Coronary artery (tissue), 2 donors: ENCODE data around the gene CCNG2.

Source experiments
- DNase-seq: peaks from one replicate; pipeline ENCODE4 v3.0.0-alpha.2; 2017; ENCODE audit warnings: low spot score
- H3K27ac ChIP-seq, 2 donors: fragments of 200-600 bp; sonication (generic); one replicate each; pipeline ENCODE4 v1.5.1; 2016 to 2019
- H3K4me3 ChIP-seq: fragments of 200-600 bp; sonication (generic); 2 replicates; pipeline ENCODE4 v1.5.1; 2016; ENCODE audit warnings: mild to moderate bottlenecking, moderate library complexity
- CTCF ChIP-seq: fragments of 200-600 bp; sonication (generic); IDR thresholded peaks from one replicate; pipeline ENCODE4 v1.5.1; 2019; ENCODE audit warnings: antibody characterized with exemption

The CCNG2 gene

GRCh38 chr4:77147079-77147782 is 9.8 kb upstream of the CCNG2 start:
- Histone ChIP-seq H3K27ac (no peak overlapping the region), H3K4me3 (no peak overlapping the region)
- no peak for TF ChIP-seq CTCF
- no peak for DNase-seq

GRCh38 chr4:77148078-77148477 is 8.9 kb upstream of the CCNG2 start:
- Histone ChIP-seq H3K4me3 (no peak overlapping the region), H3K27ac (no peak overlapping the region)
- TF ChIP-seq CTCF: no peak
- DNase-seq: no peak

GRCh38 chr4:77149789-77150188 is 7.2 kb upstream of the CCNG2 start:
- no peak for DNase-seq
- H3K27ac ChIP-seq: no peak overlapping the region
- TF ChIP-seq CTCF: no peak
- no peak overlapping the region for H3K4me3 ChIP-seq

- DNase-seq: no peak
- H3K4me3 ChIP-seq: no peak overlapping the region
- no peak for TF ChIP-seq CTCF
- no peak overlapping the region for H3K27ac ChIP-seq
These were observed 5.8 kb upstream of the CCNG2 start for GRCh38 chr4:77151241-77151640.

GRCh38 chr4:77152421-77152820 is 4.6 kb upstream of the CCNG2 start:
- no peak for TF ChIP-seq CTCF
- DNase-seq: no peak
- H3K4me3 ChIP-seq: no peak overlapping the region
- H3K27ac ChIP-seq: no peak overlapping the region

- Histone ChIP-seq H3K4me3 (no peak overlapping the region), H3K27ac (no peak overlapping the region)
- no peak for TF ChIP-seq CTCF
- DNase-seq: no peak
These were observed 4.0 kb upstream of the CCNG2 start for GRCh38 chr4:77153006-77153405.

GRCh38 chr4:77154065-77154464 is 2.9 kb upstream of the CCNG2 start:
- no peak overlapping the region for H3K27ac ChIP-seq
- no peak for TF ChIP-seq CTCF
- DNase-seq: no peak
- no peak overlapping the region for H3K4me3 ChIP-seq
